Measurements from ENCODE around the gene RPRD1A. TPM values are rescaled to one million over a fixed set of nuclear protein-coding genes. Genes with fewer than 3 reads are reported as not detected.
"Not testable (repeated sequence)": the region's sequence is repeated elsewhere in the genome, so short reads cannot be mapped to it uniquely, and the experiment has no call there.

RPRD1A gene
- total RNA-seq, 1 donor from 2014 or later: 41.3 TPM

GRCh38 chr18:36034299-36034895 is 33.0 kb downstream of the RPRD1A start:
- no peak for DNase-seq (ENCODE audit: extremely low read depth, low read depth, low spot score)

GRCh38 chr18:36031903-36032302 is 35.5 kb downstream of the RPRD1A start:
- DNase-seq (ENCODE audit: extremely low read depth, low read depth, low spot score): no peak

- DNase-seq (ENCODE audit: extremely low read depth, low read depth, low spot score): no peak
Observed at GRCh38 chr18:36031407-36031806, 36.0 kb downstream of the RPRD1A start.

DNA sequence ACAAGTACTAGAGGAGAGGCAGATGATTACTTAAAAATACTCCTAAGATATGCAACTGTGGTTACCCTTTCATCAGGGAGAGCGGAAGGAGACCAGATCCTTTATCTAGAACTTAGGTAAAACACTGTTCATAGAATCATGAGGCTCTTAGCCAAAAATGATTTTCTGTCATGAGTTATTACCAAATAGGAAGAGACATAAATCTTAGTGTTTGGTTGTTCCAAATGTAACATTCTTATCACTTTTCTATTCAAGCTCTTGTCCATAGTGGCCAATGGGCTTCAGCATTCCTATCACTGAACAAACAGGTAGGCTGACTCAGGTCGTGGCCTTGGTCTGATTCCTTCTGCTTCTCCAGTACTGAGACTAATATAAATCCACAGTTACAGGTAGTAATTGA is 38.5 kb downstream of the RPRD1A start:
- DNase-seq (ENCODE audit: extremely low read depth, low read depth, low spot score): no peak

DNA sequence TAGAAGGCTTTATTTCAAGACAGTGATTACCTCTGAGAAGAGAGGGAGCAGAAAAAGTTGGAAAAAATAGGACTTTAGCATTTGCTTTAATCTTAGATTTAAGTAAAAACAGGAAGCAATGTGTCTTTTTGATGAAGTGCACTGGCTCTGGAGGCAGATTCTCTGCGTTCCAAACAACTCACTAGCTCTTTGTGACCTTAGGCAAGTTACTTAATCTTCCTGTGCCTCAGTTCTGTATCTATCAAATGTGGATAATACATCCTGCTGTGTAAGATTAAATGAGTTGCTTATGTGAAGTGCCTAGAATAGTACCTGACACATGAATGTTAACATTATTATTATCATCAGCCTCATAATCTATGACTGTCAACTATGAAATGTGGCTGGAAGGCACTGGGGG is 42.3 kb downstream of the RPRD1A start:
- DNase-seq (ENCODE audit: extremely low read depth, low read depth, low spot score): no peak

GRCh38 chr18:36024241-36024640 is 43.1 kb downstream of the RPRD1A start:
- not testable (repeated sequence) for DNase-seq (ENCODE audit: extremely low read depth, low read depth, low spot score)

- no peak for DNase-seq (ENCODE audit: extremely low read depth, low read depth, low spot score)
Observed at GRCh38 chr18:36023336-36023735, 44.0 kb downstream of the RPRD1A start.

DNA sequence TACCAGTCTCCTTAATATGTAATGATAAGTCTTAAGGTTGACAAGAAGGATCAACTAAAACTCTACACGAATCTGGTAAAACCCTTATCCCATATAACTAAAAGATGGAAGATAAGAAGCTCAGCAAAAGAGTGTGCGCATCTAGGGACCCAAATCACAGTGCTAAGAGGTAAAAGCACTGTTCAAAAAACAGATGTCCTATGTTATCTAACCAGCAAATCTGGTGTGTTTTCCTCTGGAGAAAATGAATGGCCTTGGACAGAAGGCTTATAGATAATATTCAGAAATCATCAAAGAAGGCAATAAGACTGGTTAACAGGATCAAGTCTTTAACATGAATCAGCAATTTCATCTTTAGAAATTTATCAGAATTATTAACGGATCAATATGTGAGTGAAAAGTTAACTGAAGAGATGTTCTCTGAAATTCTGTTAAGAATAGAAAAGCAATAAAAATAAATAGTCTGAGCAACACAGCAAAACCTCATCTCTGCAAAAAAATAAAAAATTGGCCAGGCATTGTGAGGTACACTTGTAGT is 47.1 kb downstream of the RPRD1A start:
- DNase-seq (ENCODE audit: extremely low read depth, low read depth, low spot score): no peak

GRCh38 chr18:36017232-36017631 is 50.1 kb downstream of the RPRD1A start:
- no peak for DNase-seq (ENCODE audit: extremely low read depth, low read depth, low spot score)

DNA sequence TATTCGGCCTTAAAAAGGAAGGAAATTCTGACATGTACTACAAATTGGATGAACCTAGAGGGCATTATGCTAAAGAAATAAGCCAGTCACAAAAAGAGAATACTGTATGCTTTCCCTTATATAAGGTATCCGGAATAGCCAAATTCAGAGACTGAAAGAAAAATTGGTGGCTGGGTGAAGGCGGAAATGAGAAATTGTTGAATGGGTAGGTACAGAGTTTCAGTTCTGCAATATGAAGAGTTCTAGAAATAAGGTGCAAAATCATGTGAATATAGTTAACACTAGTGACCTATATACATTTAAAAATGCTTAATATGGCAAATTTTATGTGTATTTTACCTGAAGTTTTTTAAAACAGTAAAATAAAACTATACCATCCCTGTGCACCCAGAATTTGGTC is 51.7 kb downstream of the RPRD1A start:
- DNase-seq (ENCODE audit: extremely low read depth, low read depth, low spot score): no peak

DNA sequence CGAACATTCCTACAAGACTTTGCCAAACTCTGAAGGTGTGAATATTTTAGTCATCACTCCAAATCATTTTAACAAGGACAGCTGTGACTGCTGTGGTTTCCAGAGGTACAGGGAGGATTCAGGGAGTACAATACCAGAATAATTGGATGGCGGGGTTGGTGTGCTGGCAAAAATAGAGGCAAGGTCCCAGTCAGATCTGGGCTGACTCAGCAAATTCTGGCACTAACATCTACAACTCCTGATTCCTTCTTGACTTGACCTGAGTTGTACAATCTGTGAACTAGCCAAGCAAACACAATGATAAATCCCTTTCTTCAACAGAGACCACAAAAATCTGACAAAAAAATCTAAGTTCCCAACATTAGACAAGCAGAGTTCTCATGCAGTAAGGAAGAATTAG is 54.5 kb downstream of the RPRD1A start:
- no peak for DNase-seq (ENCODE audit: extremely low read depth, low read depth, low spot score)

- no peak for DNase-seq (ENCODE audit: extremely low read depth, low read depth, low spot score)
Observed at GRCh38 chr18:36009214-36009613, 58.1 kb downstream of the RPRD1A start.

GRCh38 chr18:36006997-36007396 is 60.4 kb downstream of the RPRD1A start:
- no peak for DNase-seq (ENCODE audit: extremely low read depth, low read depth, low spot score)

DNA sequence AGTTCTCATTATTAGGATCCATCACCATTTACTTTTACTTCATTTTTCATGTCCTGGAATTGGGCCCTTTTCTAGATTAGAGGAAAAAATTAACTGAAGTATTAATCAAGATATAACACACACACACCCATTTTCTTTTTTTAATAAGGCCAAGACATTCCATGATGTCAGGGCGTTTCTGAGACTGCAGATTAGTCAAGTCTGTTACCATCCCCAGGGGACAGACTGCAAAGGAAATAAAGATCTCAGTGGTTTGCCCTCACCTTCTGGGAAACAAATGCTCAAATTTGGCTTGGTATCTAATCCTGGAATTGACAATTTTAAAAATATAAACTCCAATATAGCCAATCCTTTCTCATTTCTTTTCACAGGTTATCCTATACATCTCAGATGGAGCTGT is 67.4 kb downstream of the RPRD1A start:
- DNase-seq (ENCODE audit: extremely low read depth, low read depth, low spot score): no peak

DNA sequence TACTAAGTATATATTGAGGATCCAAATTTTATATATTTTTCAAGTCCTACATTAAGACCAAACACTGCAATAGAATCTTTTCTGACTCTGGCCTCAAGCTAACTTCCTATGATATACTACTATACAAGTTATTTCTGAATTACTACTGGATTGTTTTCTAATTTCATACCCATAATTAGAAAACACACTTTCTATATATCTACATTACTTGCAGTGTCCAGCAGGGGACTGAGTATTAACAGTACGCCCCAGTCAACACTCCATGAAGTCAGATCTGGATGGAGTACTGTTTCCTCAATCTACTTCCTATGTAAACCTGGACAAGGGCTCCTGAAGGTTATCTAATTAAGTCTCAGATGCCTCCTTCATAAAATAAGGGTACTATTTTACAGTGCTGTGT is 68.4 kb downstream of the RPRD1A start:
- no peak for DNase-seq (ENCODE audit: extremely low read depth, low read depth, low spot score)

DNA sequence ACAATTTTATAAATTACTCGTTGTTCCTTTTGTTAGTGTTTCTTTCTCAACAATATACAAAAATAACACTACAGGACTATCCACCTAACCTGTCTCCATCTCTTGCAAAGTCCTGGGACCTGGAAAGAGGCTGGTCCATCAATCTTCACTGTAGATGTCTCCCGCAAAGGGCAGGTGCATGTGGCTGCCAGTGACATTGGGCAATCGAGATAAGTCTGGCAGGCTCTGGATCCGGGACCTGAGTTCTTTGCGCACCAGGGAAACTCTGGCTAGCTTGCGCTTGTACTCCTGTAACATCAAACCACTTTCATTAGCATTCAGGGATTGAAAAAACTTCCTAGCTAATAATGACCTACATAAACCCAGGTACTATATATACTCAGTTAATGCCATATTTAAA is 74.3 kb downstream of the RPRD1A start:
- no peak for DNase-seq (ENCODE audit: extremely low read depth, low read depth, low spot score)

DNA sequence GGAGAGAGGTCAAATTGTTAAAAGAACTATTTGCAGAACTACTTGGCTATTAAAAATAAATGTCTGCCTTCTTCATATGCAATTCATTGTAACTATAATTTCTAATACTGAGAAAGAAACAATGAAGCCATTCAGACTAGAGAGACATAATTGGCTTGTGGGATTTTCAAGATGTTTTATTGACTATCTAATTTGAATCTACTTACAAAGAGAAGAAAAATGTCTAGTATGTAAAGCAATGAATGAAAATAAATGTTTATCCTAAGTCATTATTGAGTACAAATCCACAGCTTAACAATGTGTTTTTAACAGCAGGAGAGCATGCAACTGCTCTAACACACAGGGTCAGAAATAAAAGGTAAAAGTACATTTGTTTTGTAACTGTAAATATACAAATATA is 75.7 kb downstream of the RPRD1A start:
- no peak for DNase-seq (ENCODE audit: extremely low read depth, low read depth, low spot score)

DNA sequence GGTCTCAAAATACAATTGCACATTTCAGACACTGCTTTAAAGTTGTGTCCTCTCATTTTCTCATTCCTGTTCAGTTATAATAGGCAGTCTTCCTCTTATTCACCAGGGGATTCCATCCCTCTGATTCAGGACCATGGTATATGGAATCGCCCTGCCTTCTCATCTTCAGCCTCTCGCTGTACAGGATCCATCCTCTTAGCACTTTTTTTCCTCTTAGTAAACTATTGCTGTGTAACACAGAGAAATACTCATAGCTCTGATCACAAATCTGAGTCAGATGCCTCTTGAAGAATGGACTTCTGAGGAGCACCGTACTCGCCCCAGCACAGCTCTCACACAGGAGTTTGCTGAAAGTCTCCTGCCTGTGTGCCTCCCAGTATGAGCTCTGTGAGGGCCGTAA is 83.5 kb downstream of the RPRD1A start:
- no peak for DNase-seq (ENCODE audit: extremely low read depth, low read depth, low spot score)

GRCh38 chr18:35983147-35983546 is 84.2 kb downstream of the RPRD1A start:
- DNase-seq (ENCODE audit: extremely low read depth, low read depth, low spot score): no peak

DNA sequence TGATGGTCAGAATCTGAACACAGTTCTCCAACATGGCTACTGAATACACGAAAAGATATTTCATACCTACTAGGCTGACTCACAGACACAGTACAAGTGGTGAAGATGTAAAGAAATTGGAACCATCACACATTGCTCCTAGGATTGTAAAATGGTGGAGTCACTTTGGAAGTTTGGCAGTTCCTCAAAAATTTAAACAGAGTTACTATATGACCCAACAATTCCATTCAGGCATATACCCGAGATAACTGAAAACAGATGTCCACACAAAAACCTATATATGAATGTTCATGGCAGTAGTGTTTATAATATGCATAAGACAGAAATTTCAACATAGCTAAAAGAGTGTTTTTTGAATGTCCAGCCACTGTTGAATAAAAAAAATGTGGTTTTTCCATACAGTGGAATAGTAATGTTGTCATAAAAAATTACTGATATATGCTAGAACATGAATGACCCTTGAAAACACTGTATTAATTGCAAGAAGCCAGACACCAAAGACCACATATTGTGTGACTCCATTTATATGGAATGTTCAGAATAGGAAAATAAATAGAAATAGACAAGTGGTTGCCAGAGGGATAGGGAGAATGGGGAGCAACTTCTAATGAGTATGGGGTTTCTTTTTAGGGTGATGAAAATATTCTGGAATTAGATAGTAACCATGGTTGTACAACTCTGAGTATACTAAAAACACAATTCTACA is 84.8 kb downstream of the RPRD1A start:
- no peak for DNase-seq (ENCODE audit: extremely low read depth, low read depth, low spot score)

GRCh38 chr18:35979112-35979511 is 88.2 kb downstream of the RPRD1A start:
- no peak for DNase-seq (ENCODE audit: extremely low read depth, low read depth, low spot score)

GRCh38 chr18:35974181-35974580 is 93.2 kb downstream of the RPRD1A start:
- no peak for DNase-seq (ENCODE audit: extremely low read depth, low read depth, low spot score)
